HG03045 (cell line): ENCODE results near the gene CMSS1.
"Not testable (repeated sequence)": the region's sequence is repeated elsewhere in the genome, so short reads cannot be mapped to it uniquely, and the experiment has no call there.

Experiments
- ATAC-seq: cut with Tn5 transposase; IDR thresholded peaks from one replicate; pipeline ENCODE4 v1.9.1; 2021; ENCODE audit warnings: mild to moderate bottlenecking, moderate library complexity; ENCODE audit not compliant: unreplicated experiment

Gene CMSS1

DNA sequence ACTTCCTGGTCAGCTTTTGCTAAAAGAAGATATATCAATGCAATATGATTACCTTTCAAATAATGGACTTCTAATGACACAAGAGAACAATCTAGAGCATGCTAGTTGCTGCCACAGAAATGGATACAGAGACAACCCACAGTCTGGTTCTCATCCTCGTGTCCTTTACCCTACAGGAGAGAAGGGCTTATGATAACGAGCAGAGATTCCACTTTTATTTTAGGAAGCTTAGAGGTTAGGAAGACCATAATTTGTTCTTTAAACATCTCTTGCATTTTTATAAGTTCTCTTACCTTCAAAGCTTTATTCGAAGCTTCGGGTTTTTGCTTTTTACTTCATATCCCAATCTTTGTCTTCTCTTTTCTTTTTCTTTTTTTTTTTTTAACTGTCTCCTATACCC, 257.5 kb downstream of the CMSS1 start:
- ATAC-seq = no peak

DNA sequence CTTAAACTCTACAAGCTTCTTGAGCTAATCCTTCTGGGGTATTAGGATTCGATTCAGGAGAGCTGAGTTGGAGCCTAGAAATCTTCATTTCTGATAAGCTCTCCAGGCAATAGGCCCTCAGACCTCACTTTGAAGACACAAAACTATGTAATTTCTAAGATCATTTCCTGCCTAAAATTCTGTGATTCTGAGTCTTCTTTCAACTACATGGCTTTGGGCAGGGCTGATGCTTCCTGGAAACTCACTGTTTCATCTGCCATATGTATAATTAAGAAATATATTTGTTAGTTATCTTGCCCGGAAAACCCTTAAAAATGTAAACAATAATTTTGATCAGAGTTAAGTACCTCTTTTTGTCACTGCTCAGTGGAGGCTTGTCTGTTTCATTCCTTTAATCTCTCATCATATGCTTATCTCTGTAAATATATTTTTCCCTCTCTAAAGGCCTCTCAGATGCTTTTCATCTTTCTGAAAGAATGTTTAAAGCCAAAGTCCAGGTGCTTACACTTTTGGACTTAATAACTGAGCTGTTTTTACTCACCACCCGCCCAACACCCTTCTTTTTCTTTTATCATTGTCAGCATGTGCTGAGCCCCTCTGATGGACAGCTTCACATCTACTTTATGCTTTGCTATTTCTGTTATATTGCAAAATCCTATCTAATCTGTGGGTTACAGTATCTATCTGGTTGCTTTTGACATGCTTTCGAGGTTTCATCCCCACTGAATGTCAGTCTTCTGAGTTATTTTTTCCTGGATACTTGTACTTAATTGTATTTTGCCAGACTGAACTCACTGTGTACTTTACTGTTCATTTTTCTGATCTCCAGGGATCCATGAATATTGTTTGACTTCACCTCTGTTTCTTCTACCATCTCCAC, 258.4 kb downstream of the CMSS1 start:
- no peak for ATAC-seq

DNA sequence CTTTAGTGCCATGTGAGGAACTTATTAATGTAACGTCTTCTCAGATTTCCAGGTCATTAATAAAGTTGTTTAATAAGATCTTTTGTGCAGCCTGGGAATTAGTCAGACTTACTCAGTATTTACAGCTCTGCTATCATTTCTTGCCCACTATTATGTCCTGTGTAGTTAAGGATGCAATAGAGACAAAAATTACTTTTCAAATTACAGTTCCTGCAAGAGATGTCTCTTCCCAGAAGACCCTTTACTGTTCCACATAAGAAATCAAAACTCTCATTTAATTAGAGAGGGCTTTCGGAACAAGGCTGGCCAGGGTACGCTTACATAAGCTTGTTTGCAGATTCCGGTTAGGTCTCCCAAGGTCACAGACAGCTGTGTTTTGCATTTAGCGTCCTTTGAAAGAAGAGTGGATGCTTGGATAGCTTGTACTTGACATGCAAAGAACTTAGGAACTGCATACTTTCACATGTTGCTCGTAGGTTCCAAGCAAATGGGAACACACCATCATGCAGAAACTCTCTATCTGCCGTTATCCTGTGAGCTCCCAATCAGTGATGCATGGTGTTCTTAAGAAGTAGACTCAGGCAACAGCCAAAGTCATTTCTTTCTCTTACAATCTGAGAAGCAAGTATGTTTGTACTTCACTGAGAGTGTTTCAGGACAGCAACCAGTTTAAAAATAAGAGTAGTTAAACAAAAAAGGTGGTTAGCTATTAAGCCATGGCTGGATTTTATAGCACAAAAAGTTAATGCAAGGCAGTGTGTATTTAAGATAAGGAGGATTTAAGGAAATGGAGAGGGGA, 259.3 kb downstream of the CMSS1 start:
- ATAC-seq = no peak

DNA sequence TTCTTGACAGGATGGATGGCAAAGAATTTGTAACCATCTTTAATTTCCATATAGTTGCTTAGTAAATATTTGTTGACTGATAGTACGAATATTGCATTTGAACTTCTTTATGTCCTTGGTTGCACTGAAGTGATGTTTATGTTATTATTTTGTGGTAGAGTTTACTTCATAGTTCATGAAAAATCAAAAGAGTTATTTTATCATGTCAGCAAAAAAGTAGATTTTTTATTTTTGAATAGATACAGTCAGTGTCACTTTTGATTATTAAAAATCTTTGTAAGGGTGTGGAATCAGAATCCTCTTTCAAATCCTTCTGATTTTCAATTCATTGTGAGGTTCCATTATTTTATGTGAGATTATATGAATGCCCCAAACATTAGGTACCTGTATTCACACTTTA, 261.7 kb downstream of the CMSS1 start:
- ATAC-seq = no peak

DNA sequence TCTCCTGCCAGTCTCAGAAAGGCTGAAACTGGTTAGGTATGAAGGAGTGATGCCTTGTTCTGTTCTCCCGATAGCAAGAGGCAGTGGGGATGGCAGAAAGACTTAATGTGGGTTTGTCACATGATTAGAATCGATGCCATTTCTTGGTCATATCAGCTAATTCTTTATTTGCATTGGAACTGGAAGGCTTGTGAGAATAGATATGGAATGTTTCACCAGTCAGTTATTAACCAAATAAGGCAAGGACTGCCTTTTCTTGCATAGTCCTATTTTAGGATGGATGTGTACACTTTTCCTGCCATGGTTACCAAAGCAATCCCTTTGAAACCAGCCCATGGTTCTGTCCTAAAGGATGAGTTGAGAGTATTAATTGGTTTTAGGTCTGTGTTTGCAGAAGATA, 262.9 kb downstream of the CMSS1 start:
- no peak for ATAC-seq

DNA sequence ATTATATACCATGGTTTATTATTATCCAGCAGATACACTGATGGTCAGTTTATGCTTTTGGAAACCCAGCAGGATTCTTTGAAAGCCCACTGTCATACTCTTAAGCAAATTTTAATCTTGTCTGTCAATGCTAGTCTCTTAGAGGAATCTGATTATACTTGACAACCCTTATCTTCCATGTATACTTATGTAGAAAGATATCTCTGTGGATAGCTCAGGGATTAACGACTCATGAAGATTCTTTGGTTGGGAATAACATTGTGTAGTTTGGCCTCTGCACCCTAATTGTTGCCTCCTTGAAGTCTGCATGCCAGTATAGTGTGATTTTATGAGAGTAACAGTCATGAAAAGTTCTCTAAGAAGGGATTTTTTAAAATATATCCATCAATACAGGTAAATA, 263.6 kb downstream of the CMSS1 start:
- ATAC-seq = no peak

DNA sequence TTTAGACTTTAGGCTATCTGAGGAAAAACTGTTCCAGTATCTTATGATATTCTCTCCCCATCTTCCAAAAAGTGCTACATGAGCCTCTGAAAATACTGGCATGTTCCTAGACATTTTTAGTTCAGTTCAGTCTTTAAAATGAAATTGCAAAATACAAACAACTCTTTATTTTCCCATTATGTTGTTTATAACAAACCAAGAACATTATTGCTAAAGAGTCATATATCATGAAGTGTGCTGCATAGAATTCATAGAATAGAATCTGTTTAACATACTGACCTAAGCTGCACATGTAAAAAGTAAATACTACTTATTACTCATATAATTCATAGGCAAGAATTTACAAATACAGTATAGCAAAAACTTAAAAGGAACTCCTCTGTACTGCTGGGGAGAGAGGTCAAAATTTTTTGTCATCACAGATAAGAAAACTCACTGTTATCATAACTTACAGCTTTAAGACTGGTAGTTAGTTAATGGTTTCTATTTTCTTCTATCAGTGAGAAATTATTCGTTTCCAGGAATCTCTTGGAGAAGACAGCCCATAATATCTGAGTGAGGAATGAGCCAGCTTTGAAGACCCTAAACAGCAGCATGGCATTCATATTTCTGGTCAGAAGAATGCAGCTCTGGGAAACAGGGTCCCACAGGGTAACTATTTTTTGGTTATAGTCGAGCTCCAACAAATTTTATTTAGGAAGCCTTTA, 264.5 kb downstream of the CMSS1 start:
- ATAC-seq = no peak

DNA sequence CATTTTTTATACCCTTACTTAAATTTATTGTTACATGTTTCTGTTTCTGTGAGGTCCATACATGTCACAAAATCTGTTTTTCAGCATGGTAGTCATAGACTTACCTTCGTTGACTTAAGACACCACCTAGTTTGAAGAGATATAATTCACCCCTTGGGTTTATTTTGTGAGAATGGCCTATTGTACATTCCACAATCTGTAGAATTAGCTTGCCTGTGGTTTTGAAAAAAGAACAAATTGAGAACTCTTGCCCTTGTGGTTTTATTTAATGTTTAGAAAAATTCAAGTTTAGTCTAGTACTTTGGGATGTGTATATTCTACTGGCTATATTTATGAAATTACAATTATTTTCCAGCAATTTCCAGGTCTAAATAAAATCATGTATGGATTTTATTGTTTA, 265.1 kb downstream of the CMSS1 start:
- ATAC-seq = no peak

DNA sequence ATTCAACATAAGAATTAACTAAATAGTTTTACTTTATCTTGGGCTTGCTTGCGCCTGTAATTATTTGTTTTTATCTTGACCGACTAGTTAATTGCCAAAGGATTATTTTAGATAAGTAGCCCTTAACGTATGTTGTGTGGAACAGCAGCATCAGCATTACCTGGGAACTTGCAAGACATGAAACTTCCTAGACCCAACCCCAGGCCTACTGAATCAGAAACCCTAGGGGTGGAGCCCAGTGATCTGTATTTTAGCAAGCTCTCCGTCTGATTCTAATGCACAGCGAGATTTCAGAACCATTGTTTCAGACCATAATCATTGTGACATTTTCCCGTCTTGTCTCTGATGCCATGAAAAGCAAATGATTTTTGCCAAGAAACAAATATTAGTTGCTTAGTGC, 265.5 kb downstream of the CMSS1 start:
- ATAC-seq = no peak

DNA sequence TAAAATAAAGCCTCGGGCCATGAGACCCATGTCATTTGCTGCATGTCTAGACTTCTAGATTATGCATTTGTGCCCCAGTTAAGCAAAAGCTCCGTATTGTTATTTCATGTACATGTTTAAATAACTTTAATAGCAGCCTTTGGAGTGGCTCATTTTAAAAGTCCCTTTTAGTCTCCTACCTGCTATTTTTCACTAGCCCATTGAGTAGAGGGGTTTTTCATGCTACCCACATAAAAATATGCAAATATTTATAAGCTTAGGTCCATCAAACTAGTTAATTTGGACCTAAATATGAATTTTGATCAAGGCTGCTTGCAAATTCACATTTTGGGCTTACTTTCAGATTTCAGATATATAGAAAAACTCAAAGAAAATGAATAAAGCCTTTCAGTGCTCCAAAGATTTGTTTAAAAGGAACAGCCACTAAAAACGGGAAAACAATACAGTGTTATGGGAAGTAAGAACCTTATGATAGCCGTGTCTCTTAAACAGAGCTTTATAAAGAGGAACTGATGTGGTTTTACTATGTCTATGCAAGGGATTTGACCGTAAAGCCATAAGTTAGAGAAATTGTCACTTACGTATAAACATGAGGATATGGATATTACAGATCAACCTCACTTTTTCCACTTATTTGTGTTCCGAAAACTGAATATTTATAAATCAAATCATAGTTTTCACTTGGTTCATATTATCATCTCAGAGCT, 266.6 kb downstream of the CMSS1 start:
- no peak for ATAC-seq

DNA sequence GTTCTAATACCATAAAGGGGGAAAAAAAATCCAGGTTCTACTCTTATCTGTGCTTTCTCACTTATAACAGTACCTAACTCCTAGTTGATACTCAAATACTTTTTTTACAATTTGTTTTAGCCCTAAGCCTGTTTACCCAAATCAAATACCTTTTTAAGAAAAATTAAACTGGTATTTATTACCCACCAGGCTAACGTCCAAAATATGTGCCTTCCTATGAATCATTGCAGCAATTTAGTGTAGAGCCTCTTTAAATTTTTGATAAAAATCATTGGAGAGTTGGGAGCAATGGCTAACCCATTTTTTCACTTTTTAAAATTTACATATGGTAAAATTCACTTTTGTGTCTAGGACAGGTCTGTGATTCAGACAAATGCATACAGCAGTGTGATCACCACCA, 268.7 kb downstream of the CMSS1 start:
- ATAC-seq = no peak

DNA sequence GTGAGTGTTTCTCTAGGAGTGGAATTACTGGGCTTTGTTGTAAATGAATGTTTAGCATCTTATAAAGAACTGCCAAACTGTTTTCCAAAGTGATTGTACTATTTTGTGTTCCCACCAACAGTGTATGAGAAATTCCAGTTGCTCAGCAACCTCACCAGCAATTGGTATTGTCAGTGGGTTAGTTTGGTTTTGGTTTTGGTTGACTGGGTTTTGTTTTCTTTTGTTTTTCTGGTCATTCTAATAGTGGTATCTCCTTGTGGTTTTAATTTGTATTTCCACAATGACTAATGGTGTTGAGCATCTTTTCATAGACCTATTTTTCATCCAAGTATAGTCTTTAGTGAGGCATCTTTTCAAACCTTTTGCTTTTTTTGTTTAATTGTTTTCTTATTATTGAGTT, 269.5 kb downstream of the CMSS1 start:
- ATAC-seq = peak; percentile 90

DNA sequence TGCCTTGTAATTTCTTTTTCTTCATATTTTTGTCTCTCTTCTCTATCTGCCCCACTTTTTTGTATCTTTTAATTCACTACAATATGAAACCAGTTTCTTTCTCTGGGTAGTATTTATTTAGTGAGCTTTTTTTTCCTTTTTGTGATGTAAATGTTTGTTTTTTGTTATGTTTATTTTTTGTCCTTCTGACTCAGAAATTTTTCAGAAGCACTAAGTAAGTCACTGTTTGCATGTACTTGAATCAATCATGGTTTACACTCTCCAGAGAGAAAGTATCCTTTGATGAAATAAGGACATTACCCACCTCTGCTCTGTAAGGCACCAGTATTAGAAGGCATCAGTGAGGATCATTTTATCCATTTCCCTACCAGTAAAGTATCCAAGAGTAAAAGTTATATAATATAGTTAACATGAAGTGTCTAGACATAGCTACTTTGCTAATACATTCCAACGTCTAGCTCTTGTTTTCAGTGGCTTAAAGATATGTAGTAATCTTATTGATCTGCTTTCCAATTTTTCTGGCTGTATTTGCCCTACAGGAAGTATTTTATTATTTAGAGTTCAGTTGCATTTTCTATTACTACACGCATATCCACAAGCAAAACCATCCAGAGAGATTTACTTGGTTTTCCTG, 271.2 kb downstream of the CMSS1 start:
- no peak for ATAC-seq

DNA sequence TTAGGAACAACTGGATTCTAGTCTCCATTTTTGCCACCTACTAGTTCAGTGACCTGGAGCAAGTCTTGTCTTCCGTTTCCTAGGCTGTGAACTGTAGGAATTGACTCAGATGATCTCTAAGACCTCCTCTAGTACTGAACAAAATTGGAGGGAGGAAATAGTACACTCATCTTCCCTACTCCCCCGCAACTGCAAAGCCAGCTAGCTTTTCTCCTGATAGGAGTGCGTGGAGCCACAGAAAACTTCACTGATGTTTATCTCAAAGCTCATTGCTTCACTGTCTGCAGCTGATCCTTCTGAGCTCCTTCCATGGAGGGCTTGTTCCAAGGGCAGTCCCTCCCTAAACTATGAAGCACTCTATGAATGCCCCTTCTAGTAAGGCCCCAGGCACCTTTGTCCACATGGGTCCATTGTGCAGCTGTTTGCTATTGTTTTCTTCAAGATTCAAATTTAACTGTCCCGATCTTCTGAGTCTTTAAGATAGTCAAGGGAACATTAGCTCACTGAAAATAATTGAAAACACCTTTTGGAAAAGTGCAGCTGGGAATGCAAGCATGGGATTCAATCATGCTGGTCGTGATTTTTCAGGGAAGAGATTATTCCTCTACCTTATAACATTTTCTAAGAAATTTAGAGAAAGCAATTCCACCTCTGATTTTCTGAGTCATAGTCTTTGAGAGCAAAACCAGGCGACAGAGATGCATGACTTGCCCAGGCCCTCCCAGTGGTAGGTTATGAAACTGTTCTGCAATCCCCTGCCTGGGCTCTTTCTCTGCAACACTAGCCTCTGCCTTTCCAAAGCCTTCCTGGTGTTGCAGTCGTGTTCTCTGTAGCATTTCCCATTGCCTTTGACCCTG, 272.4 kb downstream of the CMSS1 start:
- peak; percentile 69 for ATAC-seq

DNA sequence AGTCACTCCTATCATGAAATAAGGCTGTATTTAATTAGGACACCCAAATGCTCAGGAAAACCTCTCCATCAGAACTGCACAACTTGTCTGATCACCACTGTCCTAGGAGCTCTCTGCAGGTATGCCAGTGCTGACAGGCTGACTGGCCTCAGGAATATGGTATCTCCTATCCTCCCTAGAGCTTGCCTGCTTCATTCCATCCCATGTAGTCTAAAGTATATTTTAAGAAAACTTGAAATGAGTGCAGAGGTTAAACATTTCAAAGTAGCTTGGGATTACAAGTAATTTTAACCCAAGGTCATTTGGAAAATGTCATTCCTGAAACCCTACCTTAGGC, 273.0 kb downstream of the CMSS1 start:
- ATAC-seq = no peak

DNA sequence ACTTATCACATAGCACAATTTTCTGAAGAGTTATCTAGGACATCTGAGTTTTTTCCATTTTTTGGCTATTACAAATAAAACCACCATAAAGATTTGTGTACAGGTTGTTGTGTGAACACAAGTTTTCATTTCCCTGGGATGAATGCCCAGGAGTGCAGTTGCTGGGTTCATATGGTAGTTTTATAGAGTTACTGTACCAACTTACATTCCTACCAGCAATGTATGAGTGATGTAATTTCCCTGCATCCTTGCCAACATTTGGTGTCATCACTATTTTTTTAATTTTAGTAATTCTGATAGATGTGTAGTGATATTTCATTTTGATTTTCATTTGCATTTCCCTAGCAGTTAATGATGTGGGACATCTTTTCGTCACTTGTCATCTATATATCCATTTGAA, 276.2 kb downstream of the CMSS1 start:
- no peak for ATAC-seq

DNA sequence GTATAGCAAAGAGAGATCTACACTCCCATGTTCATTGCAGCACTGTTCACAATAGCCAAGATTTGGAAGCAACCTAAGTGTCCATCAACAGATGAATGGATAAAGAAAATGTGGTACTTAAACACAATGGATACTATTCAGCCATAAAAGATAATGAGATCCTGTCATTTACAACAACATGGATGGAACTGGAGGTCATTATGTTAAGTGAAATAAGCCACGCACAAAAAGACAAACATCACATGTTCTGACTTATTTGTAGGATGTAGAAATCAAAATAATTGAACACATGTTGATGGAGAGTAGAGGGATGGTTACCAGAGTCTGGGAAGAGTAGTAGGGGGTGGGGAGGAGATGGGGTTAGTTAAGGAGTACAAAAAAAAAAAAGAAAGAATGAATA, 278.6 kb downstream of the CMSS1 start:
- ATAC-seq = not testable (repeated sequence)

DNA sequence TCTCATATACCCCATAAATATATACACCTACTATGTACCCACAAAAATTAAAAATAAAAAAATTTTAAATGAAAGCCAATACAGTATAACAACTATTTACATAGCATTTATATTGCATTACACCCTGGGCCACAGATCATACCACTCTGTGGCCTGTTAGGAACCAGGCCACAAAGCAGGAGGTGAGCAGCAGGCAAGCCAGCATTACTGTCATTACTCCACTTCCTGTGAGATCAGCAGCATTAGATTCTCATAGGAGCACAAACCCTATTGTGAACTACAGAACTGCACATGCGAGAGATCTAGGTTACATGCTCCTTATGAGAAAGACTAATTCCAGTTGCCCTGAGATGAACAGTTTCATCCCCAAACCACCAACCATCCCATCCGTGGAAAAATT, 279.2 kb downstream of the CMSS1 start:
- ATAC-seq = no peak

DNA sequence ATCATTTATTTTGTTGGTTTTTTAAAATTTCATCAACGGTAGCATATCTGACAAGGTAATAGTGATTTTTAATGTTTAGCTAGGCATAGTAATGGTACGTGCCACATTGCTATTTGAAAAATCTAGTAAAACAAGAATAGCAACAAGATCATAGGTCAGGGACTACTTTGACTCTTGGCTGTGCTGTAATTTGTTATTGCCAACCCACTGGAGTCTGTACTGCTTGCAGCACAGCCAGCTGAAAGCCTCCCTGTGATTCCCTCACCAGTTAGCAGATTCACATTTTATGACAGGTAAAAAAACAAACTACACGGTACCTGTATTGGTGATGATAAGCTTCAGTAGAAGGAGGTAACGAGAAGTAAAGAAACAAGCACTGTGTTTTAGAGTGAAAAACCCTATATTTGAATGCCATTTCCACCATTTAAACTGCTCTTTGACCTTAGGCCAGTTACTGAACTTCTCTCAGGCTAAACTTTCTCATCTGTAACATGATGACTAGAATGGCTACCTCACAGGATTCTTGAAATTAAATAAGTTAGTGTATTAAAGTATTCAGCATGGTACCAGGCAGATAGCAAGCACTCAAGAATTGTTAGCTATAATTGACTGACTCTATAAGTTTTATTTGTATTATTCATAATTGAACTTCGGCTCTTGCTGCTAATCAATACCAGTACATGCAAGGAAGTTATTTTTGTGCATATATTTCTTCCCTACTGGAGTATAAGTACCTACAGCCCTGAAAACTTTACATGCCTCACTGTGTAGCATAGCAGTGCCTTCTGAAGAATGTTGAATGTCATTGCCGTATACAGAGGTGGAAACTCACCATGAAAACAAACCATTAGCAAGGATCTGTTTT, 280.5 kb downstream of the CMSS1 start:
- ATAC-seq = no peak
